NCI-H146 treated with DMSO at 0.1 percent for 48 hours (cell line): Measurements from ENCODE around the gene GNG11.
"Not testable (repeated sequence)": the region's sequence is repeated elsewhere in the genome, so short reads cannot be mapped to it uniquely, and the experiment has no call there.

Source experiments
- DNase-seq: peaks from one replicate; lab custom pipeline; 2025; ENCODE audit not compliant: unreplicated experiment; lab: John Stamatoyannopoulos, UW

Gene GNG11

DNA sequence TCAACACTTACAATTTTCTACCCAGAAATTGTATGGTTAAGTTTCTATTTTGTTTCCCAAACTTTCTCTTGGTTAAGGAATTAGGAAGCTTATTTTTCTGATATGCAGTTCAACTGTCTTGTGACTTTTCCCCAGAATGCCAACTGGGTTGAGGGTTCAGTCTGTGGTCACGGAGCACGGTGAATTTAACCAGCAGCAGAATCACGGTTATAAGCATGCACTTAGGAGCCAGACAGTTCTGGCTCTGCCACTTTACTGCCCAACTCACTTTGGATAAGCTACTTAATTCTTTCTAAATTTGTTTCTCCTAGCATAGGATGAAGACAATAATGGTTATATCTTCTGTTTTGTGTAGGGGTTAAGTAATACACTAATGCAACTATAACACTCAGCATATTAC, 10.3 kb upstream of the GNG11 start:
- DNase-seq, result not testable (repeated sequence)

DNA sequence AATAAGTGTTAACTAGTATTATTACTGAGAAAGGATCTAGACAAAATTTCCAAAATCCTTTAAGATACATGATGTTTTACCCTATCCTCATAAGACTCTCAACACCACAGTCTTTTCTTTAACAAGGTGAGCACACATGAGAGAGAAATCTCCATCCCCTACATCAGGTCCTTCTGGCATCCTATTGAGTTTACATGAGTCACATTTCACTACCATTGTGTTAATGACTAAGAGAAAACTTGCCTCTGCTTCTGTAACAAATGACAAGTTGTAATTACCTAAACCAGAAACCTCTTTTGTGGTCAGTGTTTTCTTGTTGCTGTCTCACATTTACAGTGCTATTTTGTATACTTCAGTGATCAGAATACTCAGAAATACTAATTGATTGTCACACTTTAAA, 9.9 kb upstream of the GNG11 start:
- not testable (repeated sequence) for DNase-seq

DNA sequence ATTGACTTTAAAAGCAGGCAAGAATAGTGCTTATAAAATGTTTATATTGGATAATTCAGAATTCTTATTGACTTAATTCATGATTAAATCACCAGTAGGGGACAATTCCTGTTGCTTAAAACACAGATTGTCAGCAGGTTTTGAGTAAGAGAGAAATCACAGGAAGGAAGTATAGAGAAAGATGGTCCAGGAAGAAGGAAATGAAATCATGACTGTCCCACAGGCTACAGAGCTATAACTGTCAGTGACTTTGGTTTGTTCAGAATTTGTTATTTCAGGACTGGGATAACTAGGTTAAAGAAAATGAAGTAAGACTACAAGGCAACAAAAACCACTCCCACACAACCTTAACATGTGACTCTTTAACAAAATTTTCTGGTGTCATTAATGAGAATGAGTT, 8.3 kb upstream of the GNG11 start:
- no peak for DNase-seq

DNA sequence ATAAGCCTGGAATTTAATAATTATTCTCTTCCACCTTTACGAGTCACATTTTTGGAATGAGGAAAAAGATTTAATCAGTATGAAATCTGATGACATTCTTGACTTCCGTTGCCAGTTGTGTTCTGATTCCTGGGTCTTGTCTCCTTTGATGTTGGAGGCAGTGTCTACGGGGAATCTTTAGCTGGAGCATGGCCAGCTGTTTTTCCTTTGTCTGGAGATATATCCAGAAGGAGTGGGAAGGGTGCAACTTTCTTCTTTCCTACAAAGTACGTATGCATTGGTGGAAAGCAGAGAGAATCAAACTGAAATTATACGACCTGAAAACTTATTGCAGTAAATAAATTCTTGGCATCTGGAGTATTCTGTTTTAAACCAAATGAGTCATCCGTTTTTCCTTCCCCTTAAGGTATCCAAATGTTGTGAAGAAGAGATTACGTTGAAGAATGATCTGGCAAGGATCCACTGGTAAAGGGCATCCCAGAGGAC, 6.9 kb upstream of the GNG11 start:
- DNase-seq, result no peak

DNA sequence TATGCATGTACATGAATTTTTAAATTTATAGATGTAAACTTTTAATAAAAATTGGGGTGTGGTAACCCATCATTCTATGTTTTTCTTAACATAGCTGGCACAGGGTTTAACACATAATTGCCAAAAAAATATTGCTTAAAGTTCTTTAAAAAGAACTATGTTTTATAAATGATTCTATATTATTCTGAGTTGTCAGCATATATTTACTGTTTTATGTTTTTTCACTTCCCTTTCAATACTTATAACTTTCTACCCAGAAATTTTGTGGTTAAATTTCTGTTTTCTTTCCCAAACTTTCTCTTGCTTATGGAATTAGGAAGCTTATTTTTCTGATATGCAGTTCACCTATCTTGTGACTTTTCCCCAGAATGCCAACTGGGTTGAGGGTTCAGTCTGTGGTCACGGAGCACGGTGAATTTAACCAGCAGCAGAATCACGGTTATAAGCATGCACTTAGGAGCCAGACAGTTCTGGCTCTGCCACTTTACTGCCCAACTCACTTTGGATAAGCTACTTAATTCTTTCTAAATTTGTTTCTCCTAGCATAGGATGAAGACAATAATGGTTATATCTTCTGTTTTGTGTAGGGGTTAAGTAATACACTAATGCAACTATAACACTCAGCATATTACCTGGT, 6.2 kb upstream of the GNG11 start:
- not testable (repeated sequence) for DNase-seq

DNA sequence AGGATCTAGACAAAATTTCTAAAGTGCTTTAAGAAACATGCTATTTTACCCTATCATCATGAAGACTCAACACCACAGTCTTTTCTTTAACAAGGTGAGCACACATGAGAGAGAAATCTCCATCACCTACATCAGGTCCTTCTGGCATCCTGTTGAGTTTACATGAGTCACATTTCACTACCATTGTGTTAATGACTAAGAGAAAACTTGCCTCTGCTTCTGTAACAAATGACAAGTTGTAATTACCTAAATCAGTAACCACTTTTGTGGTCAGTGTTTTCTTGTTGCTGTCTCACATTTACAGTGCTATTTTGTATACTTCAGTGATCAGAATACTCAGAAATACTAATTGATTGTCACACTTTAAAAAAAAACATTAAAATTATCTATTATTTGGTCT, 5.6 kb upstream of the GNG11 start:
- DNase-seq, result not testable (repeated sequence)

DNA sequence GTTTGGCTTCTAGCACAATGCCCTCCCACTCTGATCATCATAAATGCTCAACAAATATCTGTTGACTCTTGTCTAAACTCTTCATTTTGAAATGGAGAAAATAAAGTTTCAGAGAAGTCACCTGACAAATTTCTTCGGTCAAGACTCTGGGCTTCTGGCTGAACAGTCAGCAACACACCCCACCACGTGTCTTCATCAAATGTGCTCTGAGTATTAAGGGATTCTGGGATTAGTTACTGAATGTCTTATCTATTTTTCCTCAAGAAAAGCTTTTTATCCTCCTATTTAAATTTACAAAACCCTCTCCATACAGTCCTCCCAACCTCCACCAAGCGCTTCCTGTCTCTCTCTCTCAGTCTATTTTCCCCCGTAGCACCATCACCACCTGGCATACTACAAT, 5.2 kb upstream of the GNG11 start:
- not testable (repeated sequence) for DNase-seq

DNA sequence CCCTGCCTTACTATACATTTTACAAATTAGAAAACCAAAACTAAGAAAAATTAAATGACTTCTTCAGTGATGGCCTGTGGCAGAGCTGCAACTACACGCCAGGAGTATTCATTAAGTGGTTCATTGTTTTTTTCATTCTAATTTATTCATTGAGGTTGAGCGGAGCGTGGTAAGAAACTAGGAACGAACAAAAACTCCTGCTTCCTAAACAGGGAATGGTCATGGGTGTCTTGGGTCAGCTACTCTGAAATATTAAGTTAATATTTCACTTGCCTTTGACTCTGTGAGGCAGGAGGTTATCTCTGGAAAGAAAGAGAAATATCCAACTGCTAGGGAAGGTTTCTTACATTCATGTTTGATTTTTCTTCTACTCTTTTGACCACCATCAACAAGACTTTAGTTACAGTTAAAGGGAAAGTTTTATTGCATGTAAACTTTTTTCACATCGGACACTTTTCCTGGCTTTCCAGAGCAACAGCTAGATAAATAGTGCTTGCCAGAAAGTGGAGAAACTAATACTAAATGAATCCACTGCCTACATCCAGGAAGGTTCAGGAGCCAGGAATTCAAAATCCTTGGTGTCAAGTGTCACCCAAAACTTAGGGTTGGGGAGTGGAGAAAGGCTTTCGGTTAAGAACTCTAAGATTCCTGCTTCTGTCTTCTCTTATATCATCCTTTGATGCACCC, 896 bp upstream of the GNG11 start:
- DNase-seq, result no peak

DNA sequence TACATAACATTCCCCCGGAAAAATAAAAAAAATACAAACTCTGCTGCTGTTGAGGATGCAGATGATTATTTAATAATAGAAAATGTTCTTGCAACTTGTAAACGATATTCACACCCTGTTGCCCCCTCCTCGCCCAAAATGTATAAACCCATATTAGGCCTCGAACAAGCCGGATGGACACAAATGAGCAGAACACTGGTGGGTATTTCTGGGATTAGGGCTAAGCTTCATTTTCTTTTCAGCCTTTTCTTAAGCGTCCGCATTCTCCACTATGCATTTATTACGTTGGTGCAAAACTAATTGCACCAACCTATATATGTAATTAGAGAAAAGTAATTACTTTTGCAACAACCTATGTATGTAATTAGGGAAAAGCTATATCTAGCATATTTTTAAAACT, 349 bp upstream of the GNG11 start:
- DNase-seq, result no peak

DNA sequence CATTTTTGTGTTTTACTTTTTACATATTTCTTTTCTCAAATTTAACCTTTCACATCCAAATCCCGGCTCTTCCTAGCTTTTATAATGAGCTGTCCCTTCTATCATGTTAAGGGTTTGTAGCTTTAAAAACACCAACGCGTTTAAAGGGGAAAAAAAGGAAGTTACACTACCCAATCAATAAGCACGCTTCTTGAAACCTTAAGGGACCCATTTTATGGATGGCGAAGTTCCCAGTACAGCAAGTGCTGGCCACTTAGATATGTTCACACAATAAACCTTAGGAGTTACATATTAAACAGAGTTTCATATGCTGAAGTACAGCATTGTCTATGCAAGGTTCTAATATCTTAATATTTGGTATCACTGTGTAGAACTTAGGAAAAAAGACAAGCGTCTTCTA, 1.8 kb downstream of the GNG11 start:
- no peak for DNase-seq

DNA sequence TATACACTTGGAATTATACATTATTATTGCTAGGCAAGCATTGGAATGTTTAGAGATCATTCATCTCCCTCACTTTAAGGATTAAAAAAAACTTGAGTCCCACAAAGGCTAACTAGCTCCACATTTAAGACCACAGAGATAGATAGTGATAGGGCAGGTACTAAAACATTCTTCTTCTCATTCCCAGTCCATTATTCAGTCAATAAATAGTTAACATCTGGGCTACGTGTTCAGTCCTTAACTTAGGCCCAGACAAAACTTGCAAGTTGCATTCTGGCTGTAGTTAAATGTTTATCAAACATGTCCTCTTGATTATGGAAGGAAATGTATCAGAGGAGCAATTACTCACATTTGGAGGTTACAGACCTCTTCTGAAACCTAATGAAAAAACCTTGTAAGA, 2.4 kb downstream of the GNG11 start:
- no peak for DNase-seq

DNA sequence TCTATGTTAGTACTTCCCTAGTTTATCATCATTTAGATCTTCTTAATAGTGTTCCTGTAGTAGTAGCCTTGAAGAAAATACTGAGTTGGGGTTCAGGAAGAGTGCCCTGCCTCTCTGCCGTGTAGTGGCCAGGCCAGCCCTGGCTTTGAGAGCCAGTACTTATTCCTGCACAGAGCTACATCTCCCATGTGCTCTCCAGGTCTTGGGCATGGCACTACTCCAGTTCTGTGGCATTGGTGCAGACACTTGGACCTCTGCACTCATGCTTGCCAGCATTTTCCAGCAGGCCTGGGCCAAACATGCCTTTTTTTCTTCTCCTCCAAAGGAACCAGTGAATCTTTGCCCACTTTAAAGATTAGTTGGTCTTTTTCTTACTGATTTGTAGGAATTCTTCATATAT, 5.3 kb downstream of the GNG11 start:
- no peak for DNase-seq

DNA sequence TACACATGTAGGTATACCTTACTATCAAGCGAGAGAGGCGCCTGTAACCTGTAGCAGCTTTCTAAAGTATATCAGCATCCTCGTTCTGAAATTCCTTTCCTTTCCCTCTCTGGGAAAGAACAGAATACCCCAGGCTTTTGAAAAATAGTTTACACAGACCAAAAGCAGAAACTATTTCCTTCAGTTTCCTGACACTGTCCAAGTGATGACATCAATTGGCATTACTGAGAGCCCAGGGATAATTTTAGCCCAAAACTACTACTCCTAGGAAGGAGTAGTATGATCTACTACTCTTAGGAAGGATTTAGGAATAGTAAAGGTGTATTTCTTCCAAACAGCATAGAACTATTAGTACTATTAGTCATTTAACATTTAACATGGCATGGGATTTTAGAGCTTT, 6.0 kb downstream of the GNG11 start:
- no peak for DNase-seq

DNA sequence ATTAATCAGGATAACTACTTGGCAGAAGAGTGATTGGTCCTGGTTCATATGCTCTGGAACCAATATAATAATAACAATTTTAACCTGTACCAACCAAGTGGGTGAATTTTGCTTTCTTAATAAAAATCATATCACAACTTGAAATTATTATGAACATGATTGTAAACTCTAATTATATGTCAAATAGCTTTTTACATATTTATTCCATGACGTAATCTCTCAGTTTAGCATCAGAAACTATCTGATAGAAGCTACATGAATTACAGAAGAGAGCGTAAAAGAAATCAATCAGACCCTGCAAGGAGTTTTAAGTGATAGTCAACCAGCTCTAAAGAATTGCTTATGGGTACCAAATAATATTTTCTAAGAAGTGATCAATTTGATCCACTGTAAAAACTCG, 10.1 kb downstream of the GNG11 start:
- DNase-seq, result no peak

DNA sequence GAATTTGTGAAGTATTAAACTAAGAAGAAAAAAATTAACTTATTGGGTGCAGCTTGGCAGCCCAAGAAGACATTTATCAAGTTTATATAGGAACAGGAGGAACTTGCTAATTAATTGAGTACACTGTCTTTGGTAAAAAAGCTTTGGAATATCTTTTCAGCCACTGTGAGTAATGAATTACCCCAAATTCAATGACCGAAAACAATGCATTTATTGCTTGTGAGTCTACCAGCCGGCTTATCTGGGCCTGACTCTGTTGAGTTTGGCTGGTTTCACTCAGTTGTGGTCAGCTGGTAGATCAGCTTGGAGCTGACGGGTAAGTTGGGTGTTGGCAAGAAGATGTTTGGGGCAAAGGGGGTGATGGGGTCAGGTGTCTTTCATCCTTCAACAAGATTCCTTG, 11.6 kb downstream of the GNG11 start:
- DNase-seq, result no peak

DNA sequence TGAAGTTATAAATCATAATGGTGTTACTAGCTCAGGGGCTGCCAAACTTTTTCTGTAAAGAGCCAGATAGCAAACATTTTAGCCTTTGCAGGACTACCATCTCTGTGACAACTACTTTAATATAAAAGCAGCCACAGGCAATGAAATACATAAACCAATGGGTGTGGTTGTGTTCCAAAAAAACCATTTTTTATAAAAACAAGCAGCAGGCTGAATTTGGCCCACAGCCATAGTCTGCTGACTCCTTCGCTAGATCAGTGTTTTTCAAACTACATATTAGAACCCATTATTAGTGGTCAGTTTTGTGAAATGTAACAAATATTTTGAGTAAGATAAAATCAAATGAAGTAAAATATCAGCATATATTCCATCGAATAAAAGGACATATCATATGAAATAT, 13.6 kb downstream of the GNG11 start:
- no peak for DNase-seq

DNA sequence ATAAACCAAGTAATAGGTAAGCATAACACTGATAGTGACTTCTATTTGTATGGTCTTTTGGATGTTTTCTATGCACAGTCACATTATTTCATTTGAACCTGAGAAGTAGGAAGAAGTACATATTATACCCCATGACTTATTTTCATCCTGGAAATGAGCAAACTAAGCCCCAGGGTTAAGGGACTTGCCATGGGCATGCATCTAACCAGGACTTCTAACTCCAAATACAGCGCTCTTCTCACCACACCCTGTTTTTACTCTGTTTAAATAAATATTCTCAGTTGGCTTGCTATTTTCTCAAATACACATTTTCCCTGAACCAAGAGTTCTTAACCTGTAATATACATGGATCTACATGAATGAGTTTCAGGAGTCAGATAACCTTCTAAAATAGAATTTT, 16.3 kb downstream of the GNG11 start:
- no peak for DNase-seq

DNA sequence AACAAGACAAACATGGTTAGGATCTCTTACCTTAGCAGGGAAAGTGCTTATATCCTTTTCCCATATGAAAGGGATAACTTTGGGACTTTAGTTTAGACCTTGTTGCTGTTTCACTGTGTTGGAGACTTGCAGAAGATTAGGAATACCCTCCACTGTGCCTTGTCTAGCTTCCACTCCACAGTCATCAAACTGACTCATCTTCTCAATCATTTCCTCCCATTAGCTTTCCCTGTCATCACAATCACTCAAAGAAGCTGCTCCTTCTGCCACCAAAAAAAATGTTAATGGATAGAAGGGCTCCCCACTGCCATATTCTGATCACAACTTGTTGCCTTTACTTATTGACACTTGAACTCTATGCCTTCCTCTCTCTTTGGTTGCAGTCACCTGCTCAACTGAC, 16.8 kb downstream of the GNG11 start:
- DNase-seq, result no peak

DNA sequence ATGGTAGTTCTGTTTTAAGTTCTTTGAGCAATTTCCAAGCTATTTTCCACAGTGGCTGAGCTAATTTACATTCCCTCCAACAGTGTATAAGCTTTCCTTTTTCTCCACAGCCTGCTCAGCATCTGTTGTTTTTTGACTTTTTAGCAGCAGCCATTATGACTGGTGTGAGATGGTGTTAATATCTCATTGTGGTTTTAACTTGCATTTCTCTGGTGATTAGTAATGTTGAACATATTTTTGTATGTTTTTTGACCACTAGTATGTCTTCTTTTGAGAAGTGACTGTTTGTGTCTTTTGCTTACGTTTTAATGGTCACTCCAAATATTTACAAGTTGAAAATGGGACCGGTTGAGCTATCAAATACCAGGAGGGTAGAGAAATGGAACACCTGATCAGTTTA, 20.4 kb downstream of the GNG11 start:
- no peak for DNase-seq

DNA sequence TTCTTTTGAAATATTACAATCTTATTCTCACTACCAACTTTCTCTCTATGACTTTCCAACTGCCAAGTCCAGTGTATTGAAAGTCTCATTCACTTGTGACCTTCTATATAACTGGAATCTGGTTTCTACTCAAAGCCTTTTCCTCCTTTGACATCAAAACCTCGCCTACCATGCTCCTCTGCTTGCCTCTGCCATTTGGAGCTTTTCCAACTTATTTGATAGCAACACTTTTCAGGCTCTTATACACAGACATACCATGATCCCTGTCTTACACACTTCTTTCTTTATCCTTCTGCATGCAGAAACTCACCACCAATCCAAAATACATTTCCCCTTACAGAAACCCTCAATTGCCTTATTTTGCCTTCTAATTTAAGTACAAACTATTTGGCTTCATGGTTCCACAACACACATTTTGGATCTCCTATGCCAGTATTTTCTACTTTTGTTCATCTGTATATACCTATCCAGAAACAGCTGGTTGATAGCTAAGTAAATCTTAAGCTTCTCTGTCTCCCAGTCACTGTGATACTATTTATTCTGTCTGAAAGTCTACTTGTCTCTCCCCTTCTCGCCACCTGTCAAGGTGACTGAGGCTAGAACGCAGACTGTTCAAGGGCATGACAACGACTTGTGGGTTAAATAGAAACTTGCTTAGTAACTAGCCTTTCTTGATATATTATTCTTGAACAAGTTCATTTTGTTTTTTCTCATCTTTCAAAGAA, 22.4 kb downstream of the GNG11 start:
- DNase-seq, result no peak

DNA sequence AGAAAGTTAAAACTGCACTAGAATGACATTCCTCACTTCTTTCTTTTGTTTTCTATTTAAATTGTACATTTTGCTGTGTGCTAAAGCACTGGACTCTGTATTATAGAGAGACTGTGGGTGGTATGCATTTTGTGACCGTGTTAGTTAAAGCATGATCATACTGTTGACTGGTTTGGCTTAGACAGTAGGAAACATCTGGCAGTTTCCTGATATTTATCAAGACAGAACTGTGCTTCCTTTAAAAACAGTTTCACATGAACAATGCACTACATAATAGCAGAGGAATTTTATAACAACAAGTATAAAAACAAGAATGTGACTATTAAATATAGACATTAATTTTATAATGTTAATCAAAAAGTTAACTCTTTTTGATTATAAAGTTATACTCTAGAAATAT, 23.1 kb downstream of the GNG11 start:
- no peak for DNase-seq

DNA sequence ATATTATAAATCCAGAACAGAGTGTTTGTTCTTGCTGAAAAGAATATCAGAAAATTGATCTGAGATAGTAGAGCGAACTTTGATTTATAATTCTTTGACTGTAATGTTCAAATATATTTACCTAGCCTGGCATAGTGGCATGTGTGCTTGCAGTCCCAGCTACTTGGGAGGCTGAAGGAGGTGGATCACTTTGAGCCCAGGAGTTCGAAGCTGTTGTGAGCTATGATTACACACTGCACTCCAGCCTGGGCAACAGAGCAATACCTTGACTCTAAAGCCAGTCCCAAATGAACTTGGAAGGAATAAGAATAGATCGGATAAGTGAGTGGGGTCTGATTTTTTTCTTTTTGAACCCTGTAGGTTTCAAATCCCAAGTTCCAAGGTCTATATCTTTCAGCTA, 23.5 kb downstream of the GNG11 start:
- no peak for DNase-seq
